Measurements from ENCODE around the gene TCP11.

DNA sequence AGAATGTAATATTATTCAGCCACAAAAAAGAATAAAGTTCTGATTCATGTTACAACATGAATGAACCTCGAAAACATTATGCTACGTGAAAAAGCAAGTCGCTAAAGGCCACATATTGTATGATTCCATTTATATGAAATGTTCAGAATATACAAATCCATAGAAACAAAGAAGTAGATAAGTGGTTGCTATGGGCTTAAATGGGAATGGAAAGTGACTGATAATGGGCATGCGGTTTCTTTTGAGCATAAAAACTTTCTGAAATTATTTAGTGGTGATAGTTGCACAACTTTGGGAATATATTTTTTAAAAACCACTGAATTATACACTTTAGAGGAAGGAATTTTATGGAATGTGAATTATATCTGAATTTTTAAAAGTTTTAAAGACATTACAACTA is 33.4 kb upstream of the TCP11 start:
- TF ChIP-seq, protein P1, sequence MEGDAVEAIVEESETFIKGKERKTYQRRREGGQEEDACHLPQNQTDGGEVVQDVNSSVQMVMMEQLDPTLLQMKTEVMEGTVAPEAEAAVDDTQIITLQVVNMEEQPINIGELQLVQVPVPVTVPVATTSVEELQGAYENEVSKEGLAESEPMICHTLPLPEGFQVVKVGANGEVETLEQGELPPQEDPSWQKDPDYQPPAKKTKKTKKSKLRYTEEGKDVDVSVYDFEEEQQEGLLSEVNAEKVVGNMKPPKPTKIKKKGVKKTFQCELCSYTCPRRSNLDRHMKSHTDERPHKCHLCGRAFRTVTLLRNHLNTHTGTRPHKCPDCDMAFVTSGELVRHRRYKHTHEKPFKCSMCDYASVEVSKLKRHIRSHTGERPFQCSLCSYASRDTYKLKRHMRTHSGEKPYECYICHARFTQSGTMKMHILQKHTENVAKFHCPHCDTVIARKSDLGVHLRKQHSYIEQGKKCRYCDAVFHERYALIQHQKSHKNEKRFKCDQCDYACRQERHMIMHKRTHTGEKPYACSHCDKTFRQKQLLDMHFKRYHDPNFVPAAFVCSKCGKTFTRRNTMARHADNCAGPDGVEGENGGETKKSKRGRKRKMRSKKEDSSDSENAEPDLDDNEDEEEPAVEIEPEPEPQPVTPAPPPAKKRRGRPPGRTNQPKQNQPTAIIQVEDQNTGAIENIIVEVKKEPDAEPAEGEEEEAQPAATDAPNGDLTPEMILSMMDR (IDR thresholded peaks at IDR 0.05), result no peak
- TF ChIP-seq POLR2A (IDR thresholded peaks at IDR 0.05), result no peak
